ENCODE results near the gene BIRC3.

DNA sequence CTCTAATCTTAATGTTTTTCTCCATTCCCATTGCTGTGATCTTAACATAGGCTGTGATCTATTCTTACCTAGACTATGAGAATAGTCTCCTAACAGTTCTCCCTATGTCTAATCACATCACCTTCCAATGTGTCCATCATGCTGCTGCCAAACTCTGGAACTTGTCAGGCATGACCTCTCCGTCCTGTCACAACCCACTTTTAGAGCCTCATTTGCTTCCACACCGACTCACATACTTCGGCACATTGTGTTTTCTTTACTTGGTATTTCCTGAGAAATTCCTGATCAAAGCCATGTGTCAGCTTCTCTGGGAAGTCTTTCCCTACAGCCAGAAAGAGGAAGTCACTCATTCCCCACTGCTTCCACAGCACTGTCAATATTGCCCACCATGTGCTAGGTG, 40.5 kb upstream of the BIRC3 start:
- TF ChIP-seq, protein P1, sequence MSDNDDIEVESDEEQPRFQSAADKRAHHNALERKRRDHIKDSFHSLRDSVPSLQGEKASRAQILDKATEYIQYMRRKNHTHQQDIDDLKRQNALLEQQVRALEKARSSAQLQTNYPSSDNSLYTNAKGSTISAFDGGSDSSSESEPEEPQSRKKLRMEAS (IDR thresholded peaks at IDR 0.05), result no peak
- TF ChIP-seq TCF7L2 (IDR thresholded peaks at IDR 0.05; ENCODE audit: borderline replicate concordance, extremely low read depth, insufficient read depth, insufficient read length), result no peak
